ENCODE data around the gene FAM151B.
A peak's percentile ranks its signal among the peaks of the same experiment; 100 is the strongest.

Gene FAM151B

GRCh38 chr5:80482578-80482977 lies 5.3 kb upstream of the FAM151B start:
- Histone ChIP-seq H4K20me1 (ENCODE audit: insufficient read depth, low read length) (no peaks in the 10 kb centered on the region), H3K9me3 (ENCODE audit: insufficient read depth, low read length) (no peaks in the 10 kb centered on the region), H3K79me2 (ENCODE audit: low read length) (no peaks in the 10 kb centered on the region), H3K9ac (ENCODE audit: low read length) (no peak overlapping the region), H2AFZ (ENCODE audit: low read depth, low read length) (no peak overlapping the region), H3K27ac (ENCODE audit: low read length) (no peak overlapping the region), H3K4me3 (ENCODE audit: low read length) (no peak overlapping the region), H3K27me3 (ENCODE audit: low read depth, low read length) (no peaks in the 10 kb centered on the region), H3K36me3 (replicated peaks; ENCODE audit: low read depth, low read length) (peaks cover 4% of the 10 kb centered on the region), H3K4me1 (ENCODE audit: low read length) (no peaks in the 10 kb centered on the region), H3K4me2 (ENCODE audit: low read length) (no peak overlapping the region)
- no peak for TF ChIP-seq EZH2phosphoT487 (IDR thresholded peaks at IDR 0.05; ENCODE audit: low read depth)
- no peak for TF ChIP-seq CTCF (IDR thresholded peaks at IDR 0.05; ENCODE audit: low read depth, low read length)

GRCh38 chr5:80483636-80484232 lies 4.2 kb upstream of the FAM151B start:
- no peak overlapping the region for H3K9ac ChIP-seq (ENCODE audit: low read length)
- no peak overlapping the region for H3K4me2 ChIP-seq (ENCODE audit: low read length)
- no peaks in the 10 kb centered on the region for H4K20me1 ChIP-seq (ENCODE audit: insufficient read depth, low read length)
- no peaks in the 10 kb centered on the region for H3K79me2 ChIP-seq (ENCODE audit: low read length)
- H3K27me3 ChIP-seq (ENCODE audit: low read depth, low read length): no peaks in the 10 kb centered on the region
- no peak overlapping the region for H3K4me3 ChIP-seq (ENCODE audit: low read length)
- TF ChIP-seq CTCF (IDR thresholded peaks at IDR 0.05; ENCODE audit: low read depth, low read length): no peak
- no peak for TF ChIP-seq EZH2phosphoT487 (IDR thresholded peaks at IDR 0.05; ENCODE audit: low read depth)
- H3K9me3 ChIP-seq (ENCODE audit: insufficient read depth, low read length): no peaks in the 10 kb centered on the region
- H3K27ac ChIP-seq (ENCODE audit: low read length): no peak overlapping the region
- H3K4me1 ChIP-seq (ENCODE audit: low read length): no peaks in the 10 kb centered on the region
- no peak overlapping the region for H2AFZ ChIP-seq (ENCODE audit: low read depth, low read length)
- peaks cover 4% of the 10 kb centered on the region for H3K36me3 ChIP-seq (replicated peaks; ENCODE audit: low read depth, low read length)

GRCh38 chr5:80487444-80487828 lies 464 bp upstream of the FAM151B start:
- peak overlapping the region; percentile 63 for H3K4me2 ChIP-seq (ENCODE audit: low read length)
- H3K4me1 ChIP-seq (ENCODE audit: low read length): no peaks in the 10 kb centered on the region
- H3K27ac ChIP-seq (ENCODE audit: low read length): no peak overlapping the region
- no peaks in the 10 kb centered on the region for H3K9me3 ChIP-seq (ENCODE audit: insufficient read depth, low read length)
- TF ChIP-seq EZH2phosphoT487 (IDR thresholded peaks at IDR 0.05; ENCODE audit: low read depth) (no peak), CTCF (IDR thresholded peaks at IDR 0.05; ENCODE audit: low read depth, low read length) (no peak)
- H3K9ac ChIP-seq (ENCODE audit: low read length): no peak overlapping the region
- peaks cover under 1% of the 10 kb centered on the region for H3K36me3 ChIP-seq (replicated peaks; ENCODE audit: low read depth, low read length)
- no peaks in the 10 kb centered on the region for H3K79me2 ChIP-seq (ENCODE audit: low read length)
- H2AFZ ChIP-seq (ENCODE audit: low read depth, low read length): no peak overlapping the region; the same call in 1 of the 2 replicates
- no peaks in the 10 kb centered on the region for H3K27me3 ChIP-seq (ENCODE audit: low read depth, low read length)
- H4K20me1 ChIP-seq (ENCODE audit: insufficient read depth, low read length): no peaks in the 10 kb centered on the region
- peak overlapping the region; percentile 67 for H3K4me3 ChIP-seq (ENCODE audit: low read length)

GRCh38 chr5:80491296-80491695 lies 3.4 kb downstream of the FAM151B start:
- no peak overlapping the region for H3K4me3 ChIP-seq (ENCODE audit: low read length)
- no peaks in the 10 kb centered on the region for H3K79me2 ChIP-seq (ENCODE audit: low read length)
- no peaks in the 10 kb centered on the region for H4K20me1 ChIP-seq (ENCODE audit: insufficient read depth, low read length)
- H3K4me2 ChIP-seq (ENCODE audit: low read length): no peak overlapping the region
- H2AFZ ChIP-seq (ENCODE audit: low read depth, low read length): no peak overlapping the region
- H3K27ac ChIP-seq (ENCODE audit: low read length): no peak overlapping the region
- H3K9me3 ChIP-seq (ENCODE audit: insufficient read depth, low read length): no peaks in the 10 kb centered on the region
- no peaks in the 10 kb centered on the region for H3K27me3 ChIP-seq (ENCODE audit: low read depth, low read length)
- TF ChIP-seq CTCF (IDR thresholded peaks at IDR 0.05; ENCODE audit: low read depth, low read length): no peak
- TF ChIP-seq EZH2phosphoT487 (IDR thresholded peaks at IDR 0.05; ENCODE audit: low read depth): no peak
- H3K36me3 ChIP-seq (replicated peaks; ENCODE audit: low read depth, low read length): no peaks in the 10 kb centered on the region
- H3K9ac ChIP-seq (ENCODE audit: low read length): no peak overlapping the region
- no peaks in the 10 kb centered on the region for H3K4me1 ChIP-seq (ENCODE audit: low read length)

Measured in OCI-LY3 (cell line).